Subcutaneous adipose tissue (tissue), 4 donors: ENCODE measurements around the gene DHDH. TPM values are rescaled to one million over a fixed set of nuclear protein-coding genes. Genes with fewer than 3 reads are reported as not detected.

Source experiments
- CTCF ChIP-seq: fragments of 450-650 bp; IDR thresholded peaks from one replicate; pipeline ENCODE4 v1.5.1; 2016; ENCODE audit warnings: low read depth, mild to moderate bottlenecking, control low read depth, antibody characterized with exemption, moderate library complexity
- total RNA-seq, 4 donors: library from RNA; depleted of rRNA; stranded (reverse); fragments of >200 nt; gene quantifications; one replicate each; pipeline ENCODE4 v1.1.0, GENCODE V29; 2016

Gene DHDH
- total RNA-seq, 4 donors from 2014 or later, result 1.1 TPM; not detected in 3

DNA sequence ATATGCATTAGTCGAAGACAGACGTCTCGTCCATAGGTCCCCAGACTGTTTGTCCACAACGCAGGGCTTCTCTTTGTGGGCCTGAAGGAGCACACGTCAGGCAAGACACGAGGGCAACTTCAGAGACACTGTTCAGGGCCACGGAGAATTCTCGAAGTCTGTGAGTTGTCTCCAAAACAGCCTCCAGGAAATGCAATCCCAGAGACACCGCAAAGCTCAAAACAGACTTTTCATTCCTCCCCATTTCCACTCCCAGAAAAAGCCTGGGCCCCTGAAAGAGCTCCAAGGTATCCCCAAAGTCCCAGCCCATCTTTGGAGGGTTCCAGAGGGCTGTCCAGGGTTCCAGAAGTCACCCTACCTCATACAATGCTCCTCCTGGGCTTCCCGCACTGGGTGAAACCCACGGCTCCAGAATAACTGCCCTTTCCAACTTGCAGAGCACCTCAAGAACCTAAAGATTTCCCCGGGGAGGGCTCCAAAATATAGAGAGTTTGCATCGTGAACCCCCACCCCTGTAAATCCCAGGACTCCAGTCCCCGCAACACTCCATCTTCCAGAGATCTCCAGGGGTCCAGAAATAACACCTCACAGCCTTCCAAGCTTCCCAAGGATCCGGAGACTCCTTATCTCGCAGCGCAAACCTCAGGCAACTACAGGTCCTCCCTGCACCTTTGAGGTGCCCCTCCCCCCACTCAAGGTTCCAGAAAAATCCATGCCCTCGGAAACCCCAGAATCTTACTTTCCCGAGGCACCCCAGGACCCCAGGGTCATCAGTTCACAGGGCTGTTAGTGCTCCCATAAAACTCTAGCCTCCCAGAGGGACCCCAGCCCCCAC lies 30.9 kb downstream of the DHDH start:
- TF ChIP-seq CTCF, result no peak

GRCh38 chr19:48965040-48965805 lies 31.7 kb downstream of the DHDH start, which contains the start of gene FTL:
Gene FTL (plus strand): TSS chr19:48965309. CDS start chr19:48965508, 199 bp downstream.
- TF ChIP-seq CTCF, result no peak

DNA sequence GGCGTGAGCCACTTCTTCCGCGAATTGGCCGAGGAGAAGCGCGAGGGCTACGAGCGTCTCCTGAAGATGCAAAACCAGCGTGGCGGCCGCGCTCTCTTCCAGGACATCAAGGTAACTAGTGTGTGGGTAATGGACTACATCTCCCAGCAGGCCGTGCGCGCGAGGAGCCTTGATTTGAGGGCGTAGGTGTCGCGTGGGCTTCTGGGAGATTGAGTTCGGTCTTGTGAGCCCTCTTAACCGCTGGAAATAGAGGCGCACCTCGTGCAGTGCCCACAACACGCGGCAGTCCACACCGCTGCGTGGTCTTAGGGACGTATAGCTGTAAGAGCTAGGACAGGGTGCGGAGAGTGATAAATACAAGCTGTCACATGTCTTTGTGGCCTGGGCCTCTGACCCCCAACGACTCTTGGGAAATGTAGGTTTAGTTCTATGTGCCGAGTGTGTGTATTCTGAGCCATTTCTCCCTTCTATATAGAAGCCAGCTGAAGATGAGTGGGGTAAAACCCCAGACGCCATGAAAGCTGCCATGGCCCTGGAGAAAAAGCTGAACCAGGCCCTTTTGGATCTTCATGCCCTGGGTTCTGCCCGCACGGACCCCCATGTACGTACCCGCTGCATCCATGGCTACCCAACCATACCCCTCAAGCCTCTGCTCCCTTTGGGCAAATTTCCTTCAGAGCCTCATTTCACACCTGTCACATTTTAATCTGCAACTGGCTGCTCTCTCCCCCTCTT lies 32.5 kb downstream of the DHDH start:
- TF ChIP-seq CTCF, result no peak

GRCh38 chr19:48966541-48967345 lies 33.2 kb downstream of the DHDH start:
- TF ChIP-seq CTCF, result no peak

DNA sequence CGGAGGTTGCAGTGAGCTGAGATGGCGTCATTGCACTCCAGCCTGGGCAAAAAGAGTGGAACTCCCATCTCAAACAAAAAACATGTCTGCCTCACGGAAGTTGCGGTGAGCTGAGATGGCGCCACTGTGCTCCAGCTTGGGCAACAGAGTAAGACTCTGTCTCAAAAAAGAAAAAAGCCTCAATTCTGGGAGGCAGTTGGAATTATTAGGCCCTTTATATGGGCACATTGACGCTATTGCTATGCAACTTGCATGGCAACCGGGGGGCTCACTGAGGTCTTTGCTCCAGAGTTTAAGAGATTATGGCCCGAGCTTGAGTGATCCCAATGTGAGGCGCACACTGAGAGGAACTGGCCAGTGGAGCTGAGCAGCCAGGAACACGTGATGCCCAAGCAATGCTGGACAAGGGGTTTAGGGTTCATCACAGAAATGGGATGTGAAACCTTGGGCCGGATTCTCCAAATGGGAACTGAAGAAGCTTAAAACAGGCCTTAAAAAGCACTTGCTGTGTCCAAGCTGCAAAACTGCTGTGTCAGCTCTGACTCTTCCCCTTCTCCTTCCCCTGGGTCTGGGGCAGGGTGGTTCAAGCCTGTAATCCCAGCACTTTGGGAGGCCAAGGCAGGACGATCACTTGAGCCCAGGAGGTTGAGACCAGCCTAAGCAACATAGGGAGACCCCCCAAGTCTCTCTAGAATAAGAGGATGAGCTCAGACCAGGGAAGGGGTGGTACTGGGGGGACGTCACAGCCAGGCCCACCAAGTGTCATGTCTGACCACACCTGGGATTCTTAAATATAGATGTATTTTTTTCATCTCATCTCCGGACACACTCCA lies 34.1 kb downstream of the DHDH start:
- no peak for TF ChIP-seq CTCF

DNA sequence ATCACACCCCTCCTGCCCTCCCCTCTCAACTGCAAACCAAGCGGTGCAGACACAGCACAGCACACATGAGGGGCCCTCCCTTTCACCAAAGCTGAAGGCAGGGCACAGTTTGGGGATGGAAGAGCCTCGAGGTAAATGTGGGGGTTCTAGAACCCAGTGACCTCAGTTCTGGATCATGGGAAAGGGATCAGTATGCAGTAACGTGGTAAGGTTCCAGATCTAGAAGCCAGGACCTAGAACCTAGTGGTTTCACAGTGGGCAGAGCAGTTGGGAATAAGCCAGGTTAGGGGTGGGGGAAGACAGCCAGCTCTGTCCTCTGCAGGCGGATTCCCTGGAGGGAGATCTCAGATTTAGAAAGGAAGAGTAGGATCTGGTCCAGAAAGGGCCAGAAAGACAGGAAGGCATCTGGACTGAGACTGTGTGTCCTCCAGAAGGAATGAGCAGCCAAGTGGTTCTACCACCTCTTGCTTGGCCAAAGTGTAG lies 34.7 kb downstream of the DHDH start:
- TF ChIP-seq CTCF, result no peak
